Cardiac muscle cell (in vitro differentiated cells and primary cell): ENCODE results near the gene RANBP3. TPM values are rescaled to one million over a fixed set of nuclear protein-coding genes. Genes with fewer than 3 reads are reported as not detected.

ENCODE experiments used
- DNase-seq, 2 donors: peaks; one replicate each; pipeline versions ENCODE4 v3.0.0 to v3.0.0-alpha.2; 2010 to 2017; ENCODE audit warnings: low read depth in 1 of 2, low spot score in 1 of 2
- H3K27ac ChIP-seq: fragments of 200-600 bp; sonication (generic); 2 replicates; pipeline ENCODE4 v1.5.1; 2016
- H3K27me3 ChIP-seq: fragments of 200-600 bp; sonication (generic); 2 replicates; pipeline ENCODE4 v1.6.0; 2016; ENCODE audit warnings: control low read depth
- H3K36me3 ChIP-seq: fragments of 200-600 bp; sonication (generic); 2 replicates; pipeline ENCODE4 v1.5.1; 2016; ENCODE audit warnings: control low read depth
- H3K4me1 ChIP-seq: fragments of 200-600 bp; sonication (generic); 2 replicates; pipeline ENCODE4 v1.8.1; 2017; ENCODE audit warnings: low read depth, mild to moderate bottlenecking, mixed run types
- H3K4me3 ChIP-seq: fragments of 200-600 bp; sonication (generic); 2 replicates; pipeline ENCODE4 v1.5.1; 2016; ENCODE audit warnings: mild to moderate bottlenecking
- H3K9me3 ChIP-seq: fragments of 200-600 bp; sonication (generic); 2 replicates; pipeline ENCODE4 v1.5.1; 2017; ENCODE audit warnings: low read depth, mild to moderate bottlenecking, control low read depth
- CTCF ChIP-seq: IDR thresholded peaks from 2 replicates; pipeline ENCODE4 v1.5.1; 2012; ENCODE audit warnings: low read depth, mild to moderate bottlenecking, low read length
- polyA plus RNA-seq: library from polyadenylated mRNA; unstranded; fragments of >200 nt; fragmentation: Nextera tagmentation; extraction: Ambion mirVana; gene quantifications from 2 replicates; pipeline ENCODE4 v1.2.1, GENCODE V29; 2016
- total RNA-seq: library from RNA; depleted of rRNA; stranded (reverse); fragments of >200 nt; gene quantifications from 2 replicates; pipeline ENCODE4 v1.2.3, GENCODE V29; 2016

RANBP3 gene
- total and polyA plus RNA-seq, 2 experiments from 2014 or later: 17.7 to 108 TPM

GRCh38 chr19:5911366-5911765, 66.6 kb downstream of the RANBP3 start:
- no peaks in the 10 kb centered on the region for H3K9me3 ChIP-seq
- DNase-seq: no peak
- no peak for TF ChIP-seq CTCF
- H3K4me1 ChIP-seq: peaks cover 14% of the 10 kb centered on the region
- no peak overlapping the region for H3K4me3 ChIP-seq
- H3K36me3 ChIP-seq: peaks cover 10% of the 10 kb centered on the region
- H3K27me3 ChIP-seq: no peaks in the 10 kb centered on the region
- H3K27ac ChIP-seq: no peak overlapping the region

GRCh38 chr19:5910638-5910907, 67.4 kb downstream of the RANBP3 start:
- Histone ChIP-seq H3K36me3 (peaks cover 3% of the 10 kb centered on the region), H3K4me3 (no peak overlapping the region), H3K27ac (no peak overlapping the region), H3K27me3 (no peaks in the 10 kb centered on the region), H3K9me3 (no peaks in the 10 kb centered on the region), H3K4me1 (peaks cover 6% of the 10 kb centered on the region)
- no peak for DNase-seq
- TF ChIP-seq CTCF: no peak

- Histone ChIP-seq H3K27ac (no peak overlapping the region), H3K9me3 (no peaks in the 10 kb centered on the region), H3K27me3 (no peaks in the 10 kb centered on the region), H3K4me3 (no peak overlapping the region), H3K4me1 (no peaks in the 10 kb centered on the region), H3K36me3 (peaks cover 3% of the 10 kb centered on the region)
- no peak for TF ChIP-seq CTCF
- no peak for DNase-seq
Measured at GRCh38 chr19:5908773-5909442, 69.0 kb downstream of the RANBP3 start.

GRCh38 chr19:5907241-5907640, 70.7 kb downstream of the RANBP3 start:
- H3K36me3 ChIP-seq: peaks cover 3% of the 10 kb centered on the region
- TF ChIP-seq CTCF: no peak

GRCh38 chr19:5905114-5905778, 72.7 kb downstream of the RANBP3 start:
- Histone ChIP-seq H3K36me3 (peaks cover 3% of the 10 kb centered on the region), H3K27me3 (no peaks in the 10 kb centered on the region), H3K4me3 (peak overlapping the region; percentile 77), H3K9me3 (no peaks in the 10 kb centered on the region), H3K27ac (peak overlapping the region; percentile 68), H3K4me1 (peaks cover 5% of the 10 kb centered on the region)
- no peak for TF ChIP-seq CTCF
- no peak for DNase-seq

More at GRCh38 chr19:5907241-5907640, 70.7 kb downstream of the RANBP3 start:
- DNase-seq: no peak
- Histone ChIP-seq H3K4me3 (no peak overlapping the region), H3K9me3 (no peaks in the 10 kb centered on the region), H3K27ac (no peak overlapping the region), H3K27me3 (no peaks in the 10 kb centered on the region), H3K4me1 (peaks cover 5% of the 10 kb centered on the region)
